ENCODE measurements around the gene PRSS12. TPM values are rescaled to one million over a fixed set of nuclear protein-coding genes. Genes with fewer than 3 reads are reported as not detected.

Gene PRSS12
- total and polyA plus RNA-seq, 2 experiments from 2014 or later = 10.0 to 33.6 TPM

DNA sequence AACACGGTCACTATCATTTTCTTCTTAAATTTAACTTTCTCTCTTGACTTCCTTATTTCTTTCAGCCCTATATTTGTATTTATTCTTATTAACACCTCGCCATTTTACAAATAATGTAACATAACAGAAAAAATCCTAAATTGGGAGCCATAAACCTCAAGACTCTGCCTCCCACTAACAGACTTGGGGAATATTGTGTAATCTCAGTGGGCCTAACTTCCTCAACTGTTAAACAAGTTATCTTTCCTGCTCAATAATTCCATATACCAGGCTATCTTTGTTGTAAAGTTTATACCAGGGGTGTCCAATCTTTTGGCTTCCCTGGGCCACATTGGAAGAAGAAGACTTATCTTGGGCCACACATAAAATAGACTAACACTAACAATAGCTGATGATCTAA is 26.2 kb downstream of the PRSS12 start:
- no peak for DNase-seq
- WGBS, 2 experiments (ENCODE audit: low coverage in 1 of 2, low lambda C conversion rate in 2 of 2, missing lambda C conversion rate in 2 of 2) = 48 to 50% methylated on average over 2 of the region's 2 CpGs
- Histone ChIP-seq H3K9me2 (ENCODE audit: insufficient read depth) (no peaks in the 10 kb centered on the region), H3K4me2 (ENCODE audit: unreplicated experiment) (no peak overlapping the region), H3K9ac (no peak overlapping the region), H3K27ac (no peak overlapping the region), H3K79me2 (ENCODE audit: insufficient read depth) (no peaks in the 10 kb centered on the region), H4K20me1 (ENCODE audit: insufficient read depth) (no peaks in the 10 kb centered on the region), H3F3A (ENCODE audit: insufficient read depth) (peaks cover 14% of the 10 kb centered on the region), H2AFZ (no peak overlapping the region), H3K27me3 (replicated peaks; ENCODE audit: insufficient read depth) (no peaks in the 10 kb centered on the region), H3K4me3 (no peak overlapping the region), H3K9me3 (ENCODE audit: low read depth) (no peaks in the 10 kb centered on the region), H3K4me1 (ENCODE audit: insufficient read depth) (peaks cover 24% of the 10 kb centered on the region), H3K36me3 (ENCODE audit: low read depth) (no peaks in the 10 kb centered on the region)
- TF ChIP-seq EZH2 (IDR thresholded peaks at IDR 0.05; ENCODE audit: insufficient read depth, poor library complexity, severe bottlenecking) (no peak), EZH2phosphoT487 (IDR thresholded peaks at IDR 0.05; ENCODE audit: insufficient read depth, low read depth) (no peak)
- in situ Hi-C loops (cut with MboI) = no loop called here

DNA sequence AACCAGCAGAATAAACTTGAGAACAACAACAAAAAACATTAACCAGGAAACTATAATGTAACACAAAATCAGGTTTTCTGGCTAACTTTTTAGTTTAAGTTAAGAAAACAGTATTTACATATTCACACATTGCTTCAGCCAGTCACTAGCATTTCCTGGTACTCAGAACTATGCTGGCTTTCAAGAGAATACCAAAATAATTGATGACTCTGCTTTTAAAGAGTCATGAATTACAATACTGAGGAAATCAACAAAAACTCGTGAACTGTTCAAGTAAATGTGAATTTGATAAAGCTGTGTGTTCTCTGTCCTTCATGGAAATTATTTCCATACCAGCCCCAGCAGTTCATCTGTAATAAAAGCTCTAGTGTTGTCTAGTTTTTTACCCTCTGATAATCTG is 27.4 kb downstream of the PRSS12 start:
- WGBS, 2 experiments (ENCODE audit: low coverage in 1 of 2, low lambda C conversion rate in 2 of 2, missing lambda C conversion rate in 2 of 2) = 33 to 46% methylated on average over 1 of the region's 1 CpG
- Histone ChIP-seq H3K79me2 (ENCODE audit: insufficient read depth) (no peaks in the 10 kb centered on the region), H3K4me1 (ENCODE audit: insufficient read depth) (peaks cover 24% of the 10 kb centered on the region), H3K9me3 (ENCODE audit: low read depth) (no peaks in the 10 kb centered on the region), H3K27ac (no peak overlapping the region), H3K4me3 (no peak overlapping the region), H3K36me3 (ENCODE audit: low read depth) (no peaks in the 10 kb centered on the region), H2AFZ (no peak overlapping the region), H4K20me1 (ENCODE audit: insufficient read depth) (no peaks in the 10 kb centered on the region), H3K4me2 (ENCODE audit: unreplicated experiment) (no peak overlapping the region), H3F3A (ENCODE audit: insufficient read depth) (peaks cover 14% of the 10 kb centered on the region), H3K9ac (no peak overlapping the region), H3K9me2 (ENCODE audit: insufficient read depth) (no peaks in the 10 kb centered on the region), H3K27me3 (replicated peaks; ENCODE audit: insufficient read depth) (no peaks in the 10 kb centered on the region)
- no peak for TF ChIP-seq EZH2phosphoT487 (IDR thresholded peaks at IDR 0.05; ENCODE audit: insufficient read depth, low read depth)
- no peak for TF ChIP-seq EZH2 (IDR thresholded peaks at IDR 0.05; ENCODE audit: insufficient read depth, poor library complexity, severe bottlenecking)
- peak; percentile 34 for DNase-seq
- in situ Hi-C loops (cut with MboI) = no loop called here

DNA sequence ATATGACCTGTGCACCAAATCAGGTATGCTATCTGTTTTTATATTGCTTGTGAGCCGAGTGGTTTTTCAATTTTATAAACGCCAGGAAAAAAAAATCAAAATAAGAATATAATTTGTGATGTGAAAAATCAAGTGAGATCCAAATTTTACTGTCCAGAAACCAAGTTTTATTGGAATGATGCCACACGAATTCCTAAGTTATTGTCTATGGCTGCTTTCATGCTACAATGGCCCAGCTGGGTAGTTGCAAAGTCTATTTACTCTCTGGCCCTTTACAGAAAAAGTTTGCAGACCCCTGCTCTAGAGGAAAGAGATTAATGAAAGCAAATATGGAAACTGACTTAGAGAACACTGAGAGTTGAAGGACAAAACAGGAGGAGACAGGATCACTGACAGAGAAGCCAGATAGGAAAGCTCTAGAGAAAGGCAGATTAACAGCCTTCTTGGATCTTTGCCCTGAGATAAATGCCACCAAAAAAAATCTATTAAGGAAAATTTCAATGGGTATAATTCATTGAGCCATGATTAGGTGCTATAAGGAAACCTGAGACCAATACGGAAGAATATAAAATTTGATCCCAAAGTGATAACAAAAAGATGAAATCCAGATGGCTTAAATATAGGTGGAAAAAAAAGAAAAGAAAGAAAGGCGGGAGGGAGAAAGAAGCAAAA is 29.8 kb downstream of the PRSS12 start:
- peak; percentile 4 for DNase-seq
- in situ Hi-C loops (cut with MboI) = no loop called here
- WGBS, 2 experiments (ENCODE audit: low coverage in 1 of 2, low lambda C conversion rate in 2 of 2, missing lambda C conversion rate in 2 of 2) = 66 to 67% methylated on average over 5 of the region's 5 CpGs

DNA sequence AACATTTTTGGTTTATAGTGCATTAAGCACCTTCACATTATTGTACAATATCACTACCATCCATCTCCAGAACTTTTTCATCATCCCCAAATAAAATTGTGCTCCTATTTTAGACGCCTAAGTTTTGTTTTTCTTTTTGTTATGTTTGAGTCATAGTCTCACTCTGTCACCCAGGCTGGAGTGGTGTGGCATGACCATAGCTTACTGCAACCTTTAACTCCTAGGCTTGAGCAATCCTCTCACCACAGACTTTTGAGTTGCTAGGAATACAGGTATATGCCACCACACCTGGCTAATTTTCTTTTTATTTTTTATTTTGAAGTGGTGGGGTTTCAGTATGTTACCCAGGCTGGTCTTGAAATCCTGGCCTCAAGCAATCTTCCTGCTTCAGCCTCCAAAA is 33.9 kb downstream of the PRSS12 start:
- no peak for DNase-seq
- WGBS, 2 experiments (ENCODE audit: low coverage in 1 of 2, low lambda C conversion rate in 2 of 2, missing lambda C conversion rate in 2 of 2) = 83 to 100% methylated on average over 1 of the region's 1 CpG
- H3K4me1 ChIP-seq (ENCODE audit: insufficient read depth) = no peaks in the 10 kb centered on the region
- H3K9me2 ChIP-seq (ENCODE audit: insufficient read depth) = no peaks in the 10 kb centered on the region
- H3K9me3 ChIP-seq (ENCODE audit: low read depth) = no peaks in the 10 kb centered on the region
- H4K20me1 ChIP-seq (ENCODE audit: insufficient read depth) = no peaks in the 10 kb centered on the region
- no peak for TF ChIP-seq EZH2 (IDR thresholded peaks at IDR 0.05; ENCODE audit: insufficient read depth, poor library complexity, severe bottlenecking)
- H2AFZ ChIP-seq = no peak overlapping the region
- H3K36me3 ChIP-seq (ENCODE audit: low read depth) = no peaks in the 10 kb centered on the region
- H3K4me2 ChIP-seq (ENCODE audit: unreplicated experiment) = no peak overlapping the region
- H3K4me3 ChIP-seq = no peak overlapping the region
- H3K9ac ChIP-seq = no peak overlapping the region
- no peaks in the 10 kb centered on the region for H3K79me2 ChIP-seq (ENCODE audit: insufficient read depth)
- no peaks in the 10 kb centered on the region for H3K27me3 ChIP-seq (replicated peaks; ENCODE audit: insufficient read depth)
- H3F3A ChIP-seq (ENCODE audit: insufficient read depth) = no peaks in the 10 kb centered on the region
- H3K27ac ChIP-seq = no peak overlapping the region
- in situ Hi-C loops (cut with MboI) = no loop called here

More for the DNA sequence above, 29.8 kb downstream of the PRSS12 start:
- Histone ChIP-seq H3K9ac (no peak overlapping the region), H3K4me3 (no peak overlapping the region), H3K9me2 (ENCODE audit: insufficient read depth) (no peaks in the 10 kb centered on the region), H3K27ac (no peak overlapping the region), H3K27me3 (replicated peaks; ENCODE audit: insufficient read depth) (no peaks in the 10 kb centered on the region), H3K9me3 (ENCODE audit: low read depth) (no peaks in the 10 kb centered on the region), H3K4me1 (ENCODE audit: insufficient read depth) (peaks cover 17% of the 10 kb centered on the region), H2AFZ (no peak overlapping the region), H3K4me2 (ENCODE audit: unreplicated experiment) (no peak overlapping the region), H3K36me3 (ENCODE audit: low read depth) (no peaks in the 10 kb centered on the region), H4K20me1 (ENCODE audit: insufficient read depth) (no peaks in the 10 kb centered on the region), H3K79me2 (ENCODE audit: insufficient read depth) (no peaks in the 10 kb centered on the region), H3F3A (ENCODE audit: insufficient read depth) (peaks cover 7% of the 10 kb centered on the region)
- no peak for TF ChIP-seq EZH2 (IDR thresholded peaks at IDR 0.05; ENCODE audit: insufficient read depth, poor library complexity, severe bottlenecking)
- TF ChIP-seq EZH2phosphoT487 (IDR thresholded peaks at IDR 0.05; ENCODE audit: insufficient read depth, low read depth) = no peak
